ENCODE data around the gene THADA. TPM values are rescaled to one million over a fixed set of nuclear protein-coding genes. Genes with fewer than 3 reads are reported as not detected.

Gene THADA
- total RNA-seq, 1 experiment from 2014 or later, result 27.5 TPM

- peaks cover 20% of the 10 kb centered on the region for H3K4me1 Mint-ChIP-seq
Observed at GRCh38 chr2:43414033-43414432, 181.8 kb downstream of the THADA start.

More at GRCh38 chr2:43414033-43414432, 181.8 kb downstream of the THADA start:
- Mint-ChIP-seq H3K9me3 (no peaks in the 10 kb centered on the region), H3K4me3 (no peak overlapping the region), H3K27me3 (ENCODE audit: low read depth) (no peaks in the 10 kb centered on the region), H3K36me3 (no peaks in the 10 kb centered on the region), H3K27ac (no peak overlapping the region)
- POLR2A ChIA-PET, result no interaction called here
- no peak for ATAC-seq
- no peak for TF ChIP-seq ATF2 (CRISPR knock-in tag; IDR thresholded peaks at IDR 0.05; ENCODE audit: borderline replicate concordance, low read depth)
- TF ChIP-seq ZNF263 (CRISPR knock-in tag; IDR thresholded peaks at IDR 0.05; ENCODE audit: low read depth), result no peak
- no peak for TF ChIP-seq SP1 (CRISPR knock-in tag; conservative IDR thresholded peaks at IDR 0.05)
- TF ChIP-seq ZNF423 (CRISPR knock-in tag; IDR thresholded peaks at IDR 0.05), result no peak
- no peak for TF ChIP-seq E2F1 (CRISPR knock-in tag; IDR thresholded peaks at IDR 0.05)
- TF ChIP-seq HMGA2 (CRISPR knock-in tag; IDR thresholded peaks at IDR 0.05), result no peak
- no peak for TF ChIP-seq MLX (CRISPR knock-in tag; IDR thresholded peaks at IDR 0.05)
- TF ChIP-seq AFF4 (CRISPR knock-in tag; IDR thresholded peaks at IDR 0.05; ENCODE audit: borderline replicate concordance), result no peak
- TF ChIP-seq ATF3 (CRISPR knock-in tag; conservative IDR thresholded peaks at IDR 0.05), result no peak
- TF ChIP-seq E2F5 (CRISPR knock-in tag; IDR thresholded peaks at IDR 0.05), result no peak
- no peak for TF ChIP-seq ESRRA (CRISPR knock-in tag; IDR thresholded peaks at IDR 0.05; ENCODE audit: borderline replicate concordance)
- no peak for TF ChIP-seq FOXK1 (CRISPR knock-in tag; IDR thresholded peaks at IDR 0.05)
- DNase-seq (ENCODE audit: low spot score), result no peak
- CTCF ChIA-PET, result no interaction called here
